HG03460 (cell line): ENCODE measurements around the gene ATP13A4.

Source experiments
- ATAC-seq: cut with Tn5 transposase; IDR thresholded peaks from one replicate; pipeline ENCODE4 v1.9.1; 2021; ENCODE audit not compliant: unreplicated experiment

ATP13A4 gene

DNA sequence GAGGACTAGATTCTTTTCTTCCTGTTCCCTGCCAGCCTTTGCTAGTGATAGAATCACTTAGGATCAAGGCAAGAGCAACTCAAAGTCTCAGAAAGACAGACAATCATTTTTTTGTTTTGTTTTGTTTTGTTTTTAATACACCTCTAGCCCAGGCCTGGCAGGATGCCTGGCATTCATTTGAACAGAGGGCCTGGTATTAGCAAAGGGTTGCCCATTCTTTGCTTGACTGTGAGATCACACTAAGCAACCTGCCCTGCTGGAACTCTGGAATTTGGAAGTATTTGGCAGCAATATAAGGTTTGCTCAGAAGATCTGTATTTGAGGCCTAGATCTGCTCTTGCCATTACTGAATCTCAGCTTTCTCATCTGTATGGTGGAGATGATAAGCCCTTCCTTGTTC is 154.4 kb downstream of the ATP13A4 start:
- no peak for ATAC-seq

GRCh38 chr3:193396451-193397244 is 158.0 kb downstream of the ATP13A4 start:
- ATAC-seq: no peak

GRCh38 chr3:193391902-193392301 is 162.8 kb downstream of the ATP13A4 start:
- ATAC-seq: no peak

DNA sequence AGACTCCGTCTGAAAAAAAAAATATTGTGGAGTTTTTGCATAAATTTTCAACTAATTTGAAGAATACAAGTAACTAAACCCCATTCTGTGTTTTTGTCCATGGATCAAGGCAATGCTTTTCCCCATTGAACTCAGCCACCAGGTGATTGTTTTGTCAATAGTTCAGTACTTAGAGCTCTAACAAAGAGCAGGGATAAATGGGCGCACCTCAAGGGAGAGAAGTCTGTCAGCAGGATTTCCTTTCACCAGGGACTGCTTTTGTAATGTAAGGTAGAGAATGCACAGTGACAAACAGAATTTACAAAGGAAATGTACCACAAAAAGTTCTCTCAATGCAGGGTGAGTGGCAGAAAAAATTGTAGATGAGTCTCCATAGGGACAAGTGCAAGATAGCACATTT is 165.4 kb downstream of the ATP13A4 start:
- no peak for ATAC-seq

GRCh38 chr3:193388361-193388760 is 166.3 kb downstream of the ATP13A4 start:
- no peak for ATAC-seq

- no peak for ATAC-seq
These were observed 167.1 kb downstream of the ATP13A4 start for GRCh38 chr3:193387596-193387995.

DNA sequence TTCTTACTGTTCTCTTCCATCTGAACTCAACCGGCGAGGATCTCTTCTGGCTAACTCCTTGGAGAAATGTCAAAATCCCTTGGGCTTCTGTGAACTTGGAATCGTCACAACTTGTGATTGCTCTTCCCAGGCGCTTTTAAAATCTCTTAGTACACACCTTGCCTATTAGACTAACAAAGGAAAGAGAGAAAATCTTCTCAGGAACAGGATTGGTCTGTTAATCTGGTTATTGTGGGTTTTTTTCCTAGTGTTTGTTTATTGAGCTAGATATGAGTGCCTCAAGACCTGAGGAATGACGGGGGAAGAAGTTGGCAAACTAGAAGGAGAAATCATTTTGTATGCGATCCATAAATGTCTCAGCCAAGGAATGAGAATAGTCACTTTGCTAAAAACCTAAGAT is 176.0 kb downstream of the ATP13A4 start, which contains the start of gene ATP13A5:
ATP13A5 (minus strand) TSS at position 48 of the 400 bp plus-strand sequence; CDS start at position 20, 28 bp downstream.
- no peak for ATAC-seq

- no peak for ATAC-seq
These were observed 177.1 kb downstream of the ATP13A4 start for GRCh38 chr3:193377591-193377990.

- ATAC-seq: no peak
These were observed 179.1 kb downstream of the ATP13A4 start for GRCh38 chr3:193375614-193376013.

GRCh38 chr3:193372783-193373182 is 181.9 kb downstream of the ATP13A4 start:
- no peak for ATAC-seq

DNA sequence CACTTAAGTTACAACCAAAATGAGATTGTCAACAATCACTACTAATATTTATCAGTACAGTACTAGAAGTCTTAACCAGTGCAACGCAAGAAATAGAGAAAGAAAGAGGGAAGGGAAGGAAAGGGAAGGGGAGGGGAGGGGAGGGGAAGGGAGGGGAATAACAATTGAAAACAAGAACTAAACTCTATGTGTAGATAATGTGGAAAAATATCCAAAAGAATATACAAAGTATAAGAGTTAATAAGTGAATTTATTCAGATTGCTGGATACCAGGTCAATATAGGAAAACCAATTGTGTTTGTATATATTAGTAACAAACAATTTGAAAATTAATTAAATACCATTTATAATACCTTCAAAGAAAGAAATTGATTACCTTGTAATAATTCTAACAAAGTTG is 186.8 kb downstream of the ATP13A4 start:
- no peak for ATAC-seq

GRCh38 chr3:193357291-193357690 is 197.4 kb downstream of the ATP13A4 start:
- no peak for ATAC-seq

DNA sequence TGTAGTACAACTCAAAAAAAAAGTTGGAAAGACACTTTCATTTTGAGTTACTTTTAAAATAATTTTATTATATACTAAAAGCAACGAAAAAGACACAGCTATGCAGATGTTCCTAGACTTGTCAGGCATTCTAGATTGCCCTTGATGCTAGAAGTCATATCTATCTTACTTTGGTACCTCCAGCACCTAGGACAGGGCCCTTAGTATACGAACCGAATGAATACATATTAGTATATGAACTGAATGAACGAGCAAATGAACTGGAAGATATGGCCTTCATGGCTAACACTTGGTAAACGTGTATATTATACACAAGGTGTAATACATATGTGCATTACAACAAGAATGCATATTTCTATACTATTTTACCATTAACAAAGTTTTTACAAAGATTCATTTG is 200.3 kb downstream of the ATP13A4 start:
- ATAC-seq: no peak
